ENCODE results near the gene PRR3. TPM values are rescaled to one million over a fixed set of nuclear protein-coding genes. Genes with fewer than 3 reads are reported as not detected.
"Not testable (repeated sequence)": the region's sequence is repeated elsewhere in the genome, so short reads cannot be mapped to it uniquely, and the experiment has no call there.

Gene PRR3
- total RNA-seq, 1 donor from 2014 or later, result 13.7 TPM

DNA sequence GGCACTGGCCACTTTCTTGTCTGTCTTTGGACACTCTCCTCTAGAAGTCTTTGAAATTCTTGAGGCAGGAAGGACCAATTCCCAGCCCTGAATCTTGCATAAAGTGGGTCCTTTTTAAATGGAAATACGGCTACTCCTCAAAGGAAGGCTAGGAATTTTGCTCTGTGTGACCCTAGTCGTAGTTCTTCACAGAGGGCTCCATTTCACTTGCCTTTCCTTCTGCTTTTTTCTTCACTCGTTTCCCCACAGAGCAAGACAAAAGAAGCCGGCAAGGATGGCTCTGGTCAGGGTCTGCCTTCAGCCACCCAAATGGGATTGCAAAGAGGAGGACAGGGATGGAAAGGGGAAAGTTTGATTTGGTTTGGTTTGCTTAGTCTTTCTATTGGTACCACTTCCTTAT lies 42.0 kb upstream of the PRR3 start:
- Histone ChIP-seq H3K4me1 (peaks cover 11% of the 10 kb centered on the region), H3K79me2 (ENCODE audit: low read depth) (no peaks in the 10 kb centered on the region), H3F3A (ENCODE audit: low read depth) (peaks cover 33% of the 10 kb centered on the region), H3K4me2 (peak overlapping the region; percentile 71), H3K9me3 (ENCODE audit: low read depth) (no peaks in the 10 kb centered on the region), H4K20me1 (ENCODE audit: low read depth) (no peaks in the 10 kb centered on the region), H3K27ac (no peak overlapping the region), H3K4me3 (no peak overlapping the region), H2AFZ (replicated peaks) (peak overlapping the region; percentile 98), H3K27me3 (no peaks in the 10 kb centered on the region), H3K36me3 (no peaks in the 10 kb centered on the region), H3K9ac (no peak overlapping the region)
- H3K27ac Mint-ChIP-seq, result no peak overlapping the region
- H3K27me3 Mint-ChIP-seq (ENCODE audit: insufficient read depth, low read depth), result peaks cover 4% of the 10 kb centered on the region
- no peaks in the 10 kb centered on the region for H3K36me3 Mint-ChIP-seq
- H3K9me3 Mint-ChIP-seq, result peaks cover 2% of the 10 kb centered on the region
- no peak for TF ChIP-seq EZH2phosphoT487 (IDR thresholded peaks at IDR 0.05)
- no peak for TF ChIP-seq EZH2 (IDR thresholded peaks at IDR 0.05)
- TF ChIP-seq, protein P1, sequence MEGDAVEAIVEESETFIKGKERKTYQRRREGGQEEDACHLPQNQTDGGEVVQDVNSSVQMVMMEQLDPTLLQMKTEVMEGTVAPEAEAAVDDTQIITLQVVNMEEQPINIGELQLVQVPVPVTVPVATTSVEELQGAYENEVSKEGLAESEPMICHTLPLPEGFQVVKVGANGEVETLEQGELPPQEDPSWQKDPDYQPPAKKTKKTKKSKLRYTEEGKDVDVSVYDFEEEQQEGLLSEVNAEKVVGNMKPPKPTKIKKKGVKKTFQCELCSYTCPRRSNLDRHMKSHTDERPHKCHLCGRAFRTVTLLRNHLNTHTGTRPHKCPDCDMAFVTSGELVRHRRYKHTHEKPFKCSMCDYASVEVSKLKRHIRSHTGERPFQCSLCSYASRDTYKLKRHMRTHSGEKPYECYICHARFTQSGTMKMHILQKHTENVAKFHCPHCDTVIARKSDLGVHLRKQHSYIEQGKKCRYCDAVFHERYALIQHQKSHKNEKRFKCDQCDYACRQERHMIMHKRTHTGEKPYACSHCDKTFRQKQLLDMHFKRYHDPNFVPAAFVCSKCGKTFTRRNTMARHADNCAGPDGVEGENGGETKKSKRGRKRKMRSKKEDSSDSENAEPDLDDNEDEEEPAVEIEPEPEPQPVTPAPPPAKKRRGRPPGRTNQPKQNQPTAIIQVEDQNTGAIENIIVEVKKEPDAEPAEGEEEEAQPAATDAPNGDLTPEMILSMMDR (IDR thresholded peaks at IDR 0.05), result no peak
- peaks cover 6% of the 10 kb centered on the region for H3K4me1 Mint-ChIP-seq
- peak; percentile 33 for DNase-seq (ENCODE audit: low spot score)
- H3K4me3 Mint-ChIP-seq, result no peak overlapping the region

GRCh38 chr6:30515944-30516753 lies 40.9 kb upstream of the PRR3 start:
- Histone ChIP-seq H3K27ac (no peak overlapping the region), H3K4me2 (peak overlapping the region; percentile 71), H4K20me1 (ENCODE audit: low read depth) (no peaks in the 10 kb centered on the region), H3K4me1 (peaks cover 7% of the 10 kb centered on the region), H2AFZ (replicated peaks) (peak overlapping the region; percentile 30), H3K79me2 (ENCODE audit: low read depth) (no peaks in the 10 kb centered on the region), H3K36me3 (no peaks in the 10 kb centered on the region), H3K27me3 (no peaks in the 10 kb centered on the region), H3K4me3 (peak overlapping the region; percentile 46), H3K9ac (no peak overlapping the region), H3F3A (ENCODE audit: low read depth) (peaks cover 29% of the 10 kb centered on the region), H3K9me3 (ENCODE audit: low read depth) (no peaks in the 10 kb centered on the region)
- H3K9me3 Mint-ChIP-seq, result peaks cover 2% of the 10 kb centered on the region
- peak overlapping the region; percentile 77 for H3K4me3 Mint-ChIP-seq
- peak; percentile 91 for DNase-seq (ENCODE audit: low spot score)
- H3K27ac Mint-ChIP-seq, result peak overlapping the region; percentile 21
- peaks cover 6% of the 10 kb centered on the region for H3K4me1 Mint-ChIP-seq
- TF ChIP-seq, protein P1 (IDR thresholded peaks at IDR 0.05), result no peak
- TF ChIP-seq EZH2phosphoT487 (IDR thresholded peaks at IDR 0.05), result no peak
- no peak for TF ChIP-seq EZH2 (IDR thresholded peaks at IDR 0.05)
- H3K36me3 Mint-ChIP-seq, result no peaks in the 10 kb centered on the region
- peaks cover 7% of the 10 kb centered on the region for H3K27me3 Mint-ChIP-seq (ENCODE audit: insufficient read depth, low read depth)

DNA sequence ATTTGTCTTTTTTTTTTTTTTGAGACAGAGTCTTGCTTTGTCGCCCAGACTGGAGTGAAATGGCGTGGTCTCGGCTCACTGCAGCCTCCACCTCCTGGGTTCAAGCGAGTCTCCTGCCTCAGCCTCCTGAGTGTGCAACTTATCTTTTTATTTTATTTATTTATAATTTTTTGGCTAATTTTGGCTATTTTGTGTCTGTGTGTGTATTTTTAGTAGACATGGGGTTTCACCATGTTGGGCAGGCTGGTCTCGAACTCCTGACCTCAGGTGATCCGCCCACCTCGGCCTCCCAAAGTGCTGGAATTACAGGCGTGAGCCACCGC lies 40.4 kb upstream of the PRR3 start:
- Histone ChIP-seq H3F3A (ENCODE audit: low read depth) (peaks cover 27% of the 10 kb centered on the region), H3K4me2 (peak overlapping the region; percentile 71), H2AFZ (replicated peaks) (peak overlapping the region; percentile 30), H3K4me3 (peak overlapping the region; percentile 46)
- H3K36me3 Mint-ChIP-seq; H3K9me3 Mint-ChIP-seq; H3K79me2 ChIP-seq (ENCODE audit: low read depth); DNase-seq (ENCODE audit: low spot score); H3K27me3 Mint-ChIP-seq (ENCODE audit: insufficient read depth, low read depth); H3K4me1 ChIP-seq; H4K20me1 ChIP-seq (ENCODE audit: low read depth); H3K9me3 ChIP-seq (ENCODE audit: low read depth); H3K27ac ChIP-seq; H3K27me3 ChIP-seq; H3K36me3 ChIP-seq; H3K4me1 Mint-ChIP-seq; H3K27ac Mint-ChIP-seq; H3K9ac ChIP-seq: not testable (repeated sequence)
- peak overlapping the region; percentile 77 for H3K4me3 Mint-ChIP-seq

- not testable (repeated sequence) for H3K4me1 Mint-ChIP-seq
Measured at GRCh38 chr6:30517767-30518504, 39.2 kb upstream of the PRR3 start.

GRCh38 chr6:30518505-30519145 lies 38.5 kb upstream of the PRR3 start:
- peak overlapping the region; percentile 30 for H3K4me3 Mint-ChIP-seq
- H2AFZ ChIP-seq (replicated peaks); H3K79me2 ChIP-seq (ENCODE audit: low read depth); H3K27ac ChIP-seq; H3K4me3 ChIP-seq; H3K36me3 Mint-ChIP-seq; H3K9ac ChIP-seq; H3K9me3 ChIP-seq (ENCODE audit: low read depth); H3K27me3 Mint-ChIP-seq (ENCODE audit: insufficient read depth, low read depth); H3K4me1 ChIP-seq; DNase-seq (ENCODE audit: low spot score); H3K27ac Mint-ChIP-seq; H3K4me2 ChIP-seq; H3K9me3 Mint-ChIP-seq; H3K36me3 ChIP-seq; H3K4me1 Mint-ChIP-seq; H4K20me1 ChIP-seq (ENCODE audit: low read depth): not testable (repeated sequence)
- Histone ChIP-seq H3K27me3 (peaks cover 18% of the 10 kb centered on the region), H3F3A (ENCODE audit: low read depth) (peaks cover 27% of the 10 kb centered on the region)

More at GRCh38 chr6:30517767-30518504, 39.2 kb upstream of the PRR3 start:
- peak overlapping the region; percentile 30 for H3K4me3 Mint-ChIP-seq
- peaks cover 27% of the 10 kb centered on the region for H3F3A ChIP-seq (ENCODE audit: low read depth)
- not testable (repeated sequence) for H3K4me3 ChIP-seq; H3K9ac ChIP-seq; H3K27ac Mint-ChIP-seq; H3K36me3 ChIP-seq; H3K27ac ChIP-seq; H3K79me2 ChIP-seq (ENCODE audit: low read depth); H3K4me2 ChIP-seq; DNase-seq (ENCODE audit: low spot score); H4K20me1 ChIP-seq (ENCODE audit: low read depth); H2AFZ ChIP-seq (replicated peaks); H3K27me3 Mint-ChIP-seq (ENCODE audit: insufficient read depth, low read depth); H3K36me3 Mint-ChIP-seq; H3K9me3 ChIP-seq (ENCODE audit: low read depth); H3K9me3 Mint-ChIP-seq; H3K4me1 ChIP-seq
- peaks cover 11% of the 10 kb centered on the region for H3K27me3 ChIP-seq

Measured in neural progenitor cell (in vitro differentiated cells).